GM18505 (cell line): ENCODE measurements around the gene ZNF791.

ENCODE experiments used
- ATAC-seq: cut with Tn5 transposase; IDR thresholded peaks from one replicate; pipeline ENCODE4 v1.9.1; 2021; ENCODE audit not compliant: unreplicated experiment
- POLR2A ChIP-seq: IDR thresholded peaks from 4 replicates; pipeline ENCODE4 v1.6.1; 2011; ENCODE audit warnings: borderline replicate concordance; ENCODE audit not compliant: insufficient read depth, insufficient read length; ENCODE audit errors: extremely low read depth

ZNF791 gene

GRCh38 chr19:12681074-12681987 is 70.6 kb downstream of the ZNF791 start, which contains the start of gene DHPS:
Gene DHPS (minus strand): TSS chr19:12681880. CDS start chr19:12681766, 114 bp downstream.
- peak; percentile 61 for ATAC-seq
- peak; percentile 75 for TF ChIP-seq POLR2A
